Astrocyte (in vitro differentiated cells and primary cell): ENCODE measurements around the gene ACAA1. TPM values are rescaled to one million over a fixed set of nuclear protein-coding genes. Genes with fewer than 3 reads are reported as not detected.
A peak's percentile ranks its signal among the peaks of the same experiment; 100 is the strongest.
"Not testable (repeated sequence)": the region's sequence is repeated elsewhere in the genome, so short reads cannot be mapped to it uniquely, and the experiment has no call there.

Source experiments
- DNase-seq: peaks from one replicate; pipeline ENCODE4 v3.0.0-alpha.2; 2010; ENCODE audit warnings: low read depth
- FAIRE-seq: peaks from 2 replicates; lab custom pipeline; 2011; peaks lifted over from hg19 to GRCh38; lab: Jason Lieb, UNC
- H2AFZ ChIP-seq: 2 replicates; pipeline ENCODE4 v1.6.0; 2012; ENCODE audit warnings: low read depth, low read length, inconsistent platforms
- H3K27ac ChIP-seq: 2 replicates; pipeline ENCODE4 v1.5.1; 2011; ENCODE audit warnings: low read depth, low read length, inconsistent platforms
- H3K27me3 ChIP-seq: 2 replicates; pipeline ENCODE4 v1.6.0; 2011; ENCODE audit warnings: low read length, inconsistent platforms; ENCODE audit not compliant: insufficient read depth
- H3K36me3 ChIP-seq: 2 replicates; pipeline ENCODE4 v1.5.1; 2011; ENCODE audit warnings: low read length, inconsistent platforms; ENCODE audit not compliant: insufficient read depth
- H3K4me1 ChIP-seq: 2 replicates; pipeline ENCODE4 v1.5.1; 2011; ENCODE audit warnings: low read length, inconsistent platforms; ENCODE audit not compliant: insufficient read depth
- H3K4me2 ChIP-seq: 2 replicates; pipeline ENCODE4 v1.6.0; 2012; ENCODE audit warnings: low read length, inconsistent platforms
- H3K4me3 ChIP-seq: 2 replicates; pipeline ENCODE4 v1.5.1; 2011; ENCODE audit warnings: low read depth, mild to moderate bottlenecking, low read length, inconsistent platforms; ENCODE audit not compliant: insufficient read depth
- H3K79me2 ChIP-seq: 2 replicates; pipeline ENCODE4 v1.6.0; 2012; ENCODE audit warnings: mild to moderate bottlenecking, low read length, inconsistent platforms; ENCODE audit not compliant: insufficient read depth
- H3K9ac ChIP-seq: 2 replicates; pipeline ENCODE4 v1.6.0; 2012; ENCODE audit warnings: mild to moderate bottlenecking, low read length, inconsistent platforms
- H3K9me3 ChIP-seq: 2 replicates; pipeline ENCODE4 v1.5.1; 2012; ENCODE audit warnings: low read depth, mild to moderate bottlenecking, low read length, inconsistent platforms; ENCODE audit not compliant: insufficient read depth
- H4K20me1 ChIP-seq: 2 replicates; pipeline ENCODE4 v1.6.0; 2012; ENCODE audit warnings: low read length, inconsistent platforms; ENCODE audit not compliant: insufficient read depth
- H3K27ac Mint-ChIP-seq: one replicate; pipeline ENCODE4 v1.8.0; 2021; ENCODE audit warnings: mild to moderate bottlenecking, mixed read lengths; ENCODE audit not compliant: unreplicated experiment
- H3K27me3 Mint-ChIP-seq: one replicate; pipeline ENCODE4 v1.8.0; 2021; ENCODE audit warnings: low read depth, mixed read lengths; ENCODE audit not compliant: unreplicated experiment
- H3K36me3 Mint-ChIP-seq: one replicate; pipeline ENCODE4 v1.8.0; 2021; ENCODE audit warnings: low read depth, mixed read lengths; ENCODE audit not compliant: unreplicated experiment
- H3K4me1 Mint-ChIP-seq: one replicate; pipeline ENCODE4 v1.8.0; 2021; ENCODE audit warnings: low read depth, mixed read lengths; ENCODE audit not compliant: unreplicated experiment
- H3K4me3 Mint-ChIP-seq: one replicate; pipeline ENCODE4 v1.8.0; 2021; ENCODE audit warnings: mild to moderate bottlenecking, moderate library complexity, mixed read lengths; ENCODE audit not compliant: unreplicated experiment
- H3K9me3 Mint-ChIP-seq: one replicate; pipeline ENCODE4 v1.8.0; 2021; ENCODE audit warnings: mild to moderate bottlenecking, mixed read lengths; ENCODE audit not compliant: unreplicated experiment
- CTCF ChIP-seq: IDR thresholded peaks from 2 replicates; pipeline ENCODE4 v1.5.1; 2011; ENCODE audit warnings: low read depth, mild to moderate bottlenecking, inconsistent platforms, low read length, moderate library complexity; ENCODE audit not compliant: insufficient read depth
- EZH2 ChIP-seq: IDR thresholded peaks from 2 replicates; pipeline ENCODE4 v1.6.1; 2012; ENCODE audit warnings: mild to moderate bottlenecking, low read length, inconsistent platforms; ENCODE audit not compliant: insufficient read depth
- total RNA-seq: library from RNA; stranded (reverse); gene quantifications from 2 replicates; pipeline ENCODE4 v1.2.1, GENCODE V29; 2021

The ACAA1 gene
- total RNA-seq, 1 donor from 2014 or later, result 69.4 TPM

GRCh38 chr3:38084334-38085310 lies 52.3 kb downstream of the ACAA1 start:
- peak; percentile 91 for FAIRE-seq

GRCh38 chr3:38083871-38084333 lies 53.0 kb downstream of the ACAA1 start:
- Histone ChIP-seq H4K20me1 (no peaks in the 10 kb centered on the region), H3K27me3 (no peaks in the 10 kb centered on the region), H3K36me3 (no peaks in the 10 kb centered on the region), H2AFZ (no peak overlapping the region), H3K4me1 (no peaks in the 10 kb centered on the region), H3K9me3 (peaks cover 6% of the 10 kb centered on the region), H3K27ac (no peak overlapping the region), H3K4me2 (no peak overlapping the region), H3K79me2 (no peaks in the 10 kb centered on the region), H3K9ac (no peak overlapping the region), H3K4me3 (no peak overlapping the region)
- H3K27ac Mint-ChIP-seq, result no peak overlapping the region
- DNase-seq (no peak), FAIRE-seq (no peak)
- no peaks in the 10 kb centered on the region for H3K36me3 Mint-ChIP-seq
- H3K4me3 Mint-ChIP-seq, result no peak overlapping the region
- TF ChIP-seq EZH2 (no peak), CTCF (no peak)
- H3K27me3 Mint-ChIP-seq, result peaks cover 18% of the 10 kb centered on the region
- H3K9me3 Mint-ChIP-seq, result peaks cover 20% of the 10 kb centered on the region
- no peaks in the 10 kb centered on the region for H3K4me1 Mint-ChIP-seq

More at GRCh38 chr3:38084334-38085310, 52.3 kb downstream of the ACAA1 start:
- no peaks in the 10 kb centered on the region for H3K79me2 ChIP-seq
- no peak overlapping the region for H3K4me3 ChIP-seq
- no peaks in the 10 kb centered on the region for H3K4me1 ChIP-seq
- Mint-ChIP-seq H3K27ac (no peak overlapping the region), H3K9me3 (peaks cover 21% of the 10 kb centered on the region), H3K27me3 (peaks cover 16% of the 10 kb centered on the region), H3K4me1 (no peaks in the 10 kb centered on the region), H3K4me3 (no peak overlapping the region), H3K36me3 (no peaks in the 10 kb centered on the region)
- H2AFZ ChIP-seq, result no peak overlapping the region
- no peaks in the 10 kb centered on the region for H3K36me3 ChIP-seq
- no peaks in the 10 kb centered on the region for H4K20me1 ChIP-seq
- DNase-seq, result peak; percentile 17
- H3K27ac ChIP-seq, result no peak overlapping the region
- no peak overlapping the region for H3K9ac ChIP-seq
- no peak overlapping the region for H3K4me2 ChIP-seq
- TF ChIP-seq CTCF, result no peak
- no peak for TF ChIP-seq EZH2
- peaks cover 6% of the 10 kb centered on the region for H3K9me3 ChIP-seq
- no peaks in the 10 kb centered on the region for H3K27me3 ChIP-seq

GRCh38 chr3:38083254-38083653 lies 53.7 kb downstream of the ACAA1 start:
- not testable (repeated sequence) for DNase-seq, H3K27ac ChIP-seq, H3K4me1 ChIP-seq, H3K27ac Mint-ChIP-seq, FAIRE-seq, H3K4me2 ChIP-seq, H3K79me2 ChIP-seq, H3K9ac ChIP-seq, H3K4me1 Mint-ChIP-seq, H3K36me3 ChIP-seq, H3K4me3 ChIP-seq, H3K9me3 ChIP-seq, H3K4me3 Mint-ChIP-seq, H4K20me1 ChIP-seq, H2AFZ ChIP-seq, H3K27me3 ChIP-seq, H3K36me3 Mint-ChIP-seq
- H3K27me3 Mint-ChIP-seq, result peaks cover 17% of the 10 kb centered on the region
- peaks cover 18% of the 10 kb centered on the region for H3K9me3 Mint-ChIP-seq

- not testable (repeated sequence) for H3K4me2 ChIP-seq, H2AFZ ChIP-seq, FAIRE-seq, DNase-seq, H3K4me3 Mint-ChIP-seq, H3K79me2 ChIP-seq, H3K9me3 ChIP-seq, H3K36me3 ChIP-seq, H3K27me3 ChIP-seq, H3K4me1 ChIP-seq, H3K4me1 Mint-ChIP-seq, H3K27ac ChIP-seq, H4K20me1 ChIP-seq, H3K36me3 Mint-ChIP-seq, H3K4me3 ChIP-seq, H3K27ac Mint-ChIP-seq, H3K9ac ChIP-seq
- H3K27me3 Mint-ChIP-seq, result peaks cover 15% of the 10 kb centered on the region
- H3K9me3 Mint-ChIP-seq, result peaks cover 18% of the 10 kb centered on the region
These were observed 54.6 kb downstream of the ACAA1 start for GRCh38 chr3:38082296-38082695.
